Omental fat pad (tissue), 4 donors: ENCODE data around the gene CACNA1I. TPM values are rescaled to one million over a fixed set of nuclear protein-coding genes. Genes with fewer than 3 reads are reported as not detected.

Experiments
- ATAC-seq: fragments of 150-250 bp; one replicate; pipeline ENCODE4 v1.9.1; 2016; ENCODE audit warnings: mild to moderate bottlenecking, moderate library complexity; ENCODE audit not compliant: low FRiP score
- DNase-seq: peaks from one replicate; pipeline ENCODE4 v3.0.0-alpha.2; 2019; ENCODE audit warnings: low spot score
- CTCF ChIP-seq, 3 donors: fragments of 450-650 bp; IDR thresholded peaks; one replicate each; pipeline ENCODE4 v1.5.1; 2016 to 2017; ENCODE audit warnings: antibody characterized with exemption in 3 of 3, mild to moderate bottlenecking in 3 of 3, moderate library complexity in 2 of 3
- total RNA-seq, 4 donors: library from RNA; depleted of rRNA; stranded (reverse); fragments of >200 nt; gene quantifications; one replicate each; pipeline ENCODE4 v1.1.0, GENCODE V29; 2016

CACNA1I gene
- total RNA-seq, 4 donors from 2014 or later, result 0.09 to 0.38 (median 0.26) TPM

- no peak for DNase-seq
- no peak for TF ChIP-seq CTCF (IDR thresholded peaks at IDR 0.05)
- no peak for ATAC-seq
These were observed 98.9 kb downstream of the CACNA1I start for GRCh38 chr22:39669432-39669831.

- ATAC-seq, result no peak
These were observed 101.4 kb downstream of the CACNA1I start for GRCh38 chr22:39671936-39672335.

GRCh38 chr22:39674536-39674935 is 104.0 kb downstream of the CACNA1I start:
- no peak for ATAC-seq
- no peak for TF ChIP-seq CTCF (IDR thresholded peaks at IDR 0.05)
- no peak for DNase-seq

More at GRCh38 chr22:39671936-39672335, 101.4 kb downstream of the CACNA1I start:
- DNase-seq, result no peak
- no peak for TF ChIP-seq CTCF (IDR thresholded peaks at IDR 0.05)

GRCh38 chr22:39675947-39676346 is 105.4 kb downstream of the CACNA1I start:
- no peak for TF ChIP-seq CTCF (IDR thresholded peaks at IDR 0.05)

GRCh38 chr22:39677967-39678366 is 107.4 kb downstream of the CACNA1I start:
- DNase-seq, result no peak
- TF ChIP-seq CTCF (IDR thresholded peaks at IDR 0.05), result no peak
- ATAC-seq, result no peak

More at GRCh38 chr22:39675947-39676346, 105.4 kb downstream of the CACNA1I start:
- no peak for DNase-seq
- no peak for ATAC-seq

GRCh38 chr22:39678862-39679490 is 108.4 kb downstream of the CACNA1I start:
- DNase-seq (no peak), ATAC-seq (no peak)
- no peak for TF ChIP-seq CTCF (IDR thresholded peaks at IDR 0.05)

- DNase-seq (no peak), ATAC-seq (no peak)
- no peak for TF ChIP-seq CTCF (IDR thresholded peaks at IDR 0.05)
These were observed 109.1 kb downstream of the CACNA1I start for GRCh38 chr22:39679652-39680051.
